ENCODE data around the gene MGAT4C. TPM values are rescaled to one million over a fixed set of nuclear protein-coding genes. Genes with fewer than 3 reads are reported as not detected.

Gene MGAT4C
- total RNA-seq, 1 donor from 2014 or later: 0.46 TPM

GRCh38 chr12:86015026-86015425 is 241.2 kb downstream of the MGAT4C start:
- Mint-ChIP-seq H3K36me3 (ENCODE audit: unreplicated experiment) (no peaks in the 10 kb centered on the region), H3K9me3 (ENCODE audit: unreplicated experiment) (no peaks in the 10 kb centered on the region), H3K27me3 (ENCODE audit: unreplicated experiment) (no peaks in the 10 kb centered on the region), H3K4me1 (ENCODE audit: unreplicated experiment) (peaks cover 7% of the 10 kb centered on the region), H3K4me3 (ENCODE audit: unreplicated experiment) (no peak overlapping the region), H3K27ac (ENCODE audit: unreplicated experiment) (no peak overlapping the region)
- no peak for DNase-seq (ENCODE audit: extremely low spot score, unreplicated experiment)
- no peak for TF ChIP-seq CTCF (IDR thresholded peaks at IDR 0.05)

- Mint-ChIP-seq H3K4me1 (ENCODE audit: unreplicated experiment) (peaks cover 4% of the 10 kb centered on the region), H3K9me3 (ENCODE audit: unreplicated experiment) (peaks cover 11% of the 10 kb centered on the region), H3K27ac (ENCODE audit: unreplicated experiment) (no peak overlapping the region), H3K36me3 (ENCODE audit: unreplicated experiment) (no peaks in the 10 kb centered on the region), H3K4me3 (ENCODE audit: unreplicated experiment) (no peak overlapping the region), H3K27me3 (ENCODE audit: unreplicated experiment) (no peaks in the 10 kb centered on the region)
- no peak for TF ChIP-seq CTCF (IDR thresholded peaks at IDR 0.05)
- DNase-seq (ENCODE audit: extremely low spot score, unreplicated experiment): no peak
Measured at GRCh38 chr12:86006727-86007126, 249.5 kb downstream of the MGAT4C start.

GRCh38 chr12:85998074-85998473 is 258.1 kb downstream of the MGAT4C start:
- Mint-ChIP-seq H3K27me3 (ENCODE audit: unreplicated experiment) (no peaks in the 10 kb centered on the region), H3K36me3 (ENCODE audit: unreplicated experiment) (no peaks in the 10 kb centered on the region), H3K4me1 (ENCODE audit: unreplicated experiment) (no peaks in the 10 kb centered on the region), H3K27ac (ENCODE audit: unreplicated experiment) (no peak overlapping the region), H3K4me3 (ENCODE audit: unreplicated experiment) (no peak overlapping the region), H3K9me3 (ENCODE audit: unreplicated experiment) (peaks cover 8% of the 10 kb centered on the region)
- no peak for TF ChIP-seq CTCF (IDR thresholded peaks at IDR 0.05)
- no peak for DNase-seq (ENCODE audit: extremely low spot score, unreplicated experiment)

- Mint-ChIP-seq H3K36me3 (ENCODE audit: unreplicated experiment) (no peaks in the 10 kb centered on the region), H3K27ac (ENCODE audit: unreplicated experiment) (no peak overlapping the region), H3K27me3 (ENCODE audit: unreplicated experiment) (no peaks in the 10 kb centered on the region), H3K4me1 (ENCODE audit: unreplicated experiment) (no peaks in the 10 kb centered on the region), H3K4me3 (ENCODE audit: unreplicated experiment) (no peak overlapping the region), H3K9me3 (ENCODE audit: unreplicated experiment) (peaks cover 16% of the 10 kb centered on the region)
- TF ChIP-seq CTCF (IDR thresholded peaks at IDR 0.05): no peak
- no peak for DNase-seq (ENCODE audit: extremely low spot score, unreplicated experiment)
Measured at GRCh38 chr12:85996280-85996679, 259.9 kb downstream of the MGAT4C start.

GRCh38 chr12:85993746-85994145 is 262.4 kb downstream of the MGAT4C start:
- no peak for DNase-seq (ENCODE audit: extremely low spot score, unreplicated experiment)
- H3K9me3 Mint-ChIP-seq (ENCODE audit: unreplicated experiment): peaks cover 14% of the 10 kb centered on the region
- no peaks in the 10 kb centered on the region for H3K36me3 Mint-ChIP-seq (ENCODE audit: unreplicated experiment)
- H3K27me3 Mint-ChIP-seq (ENCODE audit: unreplicated experiment): no peaks in the 10 kb centered on the region
- H3K4me1 Mint-ChIP-seq (ENCODE audit: unreplicated experiment): no peaks in the 10 kb centered on the region
- no peak for TF ChIP-seq CTCF (IDR thresholded peaks at IDR 0.05)
- H3K27ac Mint-ChIP-seq (ENCODE audit: unreplicated experiment): no peak overlapping the region
- no peak overlapping the region for H3K4me3 Mint-ChIP-seq (ENCODE audit: unreplicated experiment)
